ENCODE measurements around the gene CFAP119.

CFAP119 gene

GRCh38 chr16:30737794-30738648 lies 23.8 kb downstream of the CFAP119 start:
- TF ChIP-seq, protein P1, sequence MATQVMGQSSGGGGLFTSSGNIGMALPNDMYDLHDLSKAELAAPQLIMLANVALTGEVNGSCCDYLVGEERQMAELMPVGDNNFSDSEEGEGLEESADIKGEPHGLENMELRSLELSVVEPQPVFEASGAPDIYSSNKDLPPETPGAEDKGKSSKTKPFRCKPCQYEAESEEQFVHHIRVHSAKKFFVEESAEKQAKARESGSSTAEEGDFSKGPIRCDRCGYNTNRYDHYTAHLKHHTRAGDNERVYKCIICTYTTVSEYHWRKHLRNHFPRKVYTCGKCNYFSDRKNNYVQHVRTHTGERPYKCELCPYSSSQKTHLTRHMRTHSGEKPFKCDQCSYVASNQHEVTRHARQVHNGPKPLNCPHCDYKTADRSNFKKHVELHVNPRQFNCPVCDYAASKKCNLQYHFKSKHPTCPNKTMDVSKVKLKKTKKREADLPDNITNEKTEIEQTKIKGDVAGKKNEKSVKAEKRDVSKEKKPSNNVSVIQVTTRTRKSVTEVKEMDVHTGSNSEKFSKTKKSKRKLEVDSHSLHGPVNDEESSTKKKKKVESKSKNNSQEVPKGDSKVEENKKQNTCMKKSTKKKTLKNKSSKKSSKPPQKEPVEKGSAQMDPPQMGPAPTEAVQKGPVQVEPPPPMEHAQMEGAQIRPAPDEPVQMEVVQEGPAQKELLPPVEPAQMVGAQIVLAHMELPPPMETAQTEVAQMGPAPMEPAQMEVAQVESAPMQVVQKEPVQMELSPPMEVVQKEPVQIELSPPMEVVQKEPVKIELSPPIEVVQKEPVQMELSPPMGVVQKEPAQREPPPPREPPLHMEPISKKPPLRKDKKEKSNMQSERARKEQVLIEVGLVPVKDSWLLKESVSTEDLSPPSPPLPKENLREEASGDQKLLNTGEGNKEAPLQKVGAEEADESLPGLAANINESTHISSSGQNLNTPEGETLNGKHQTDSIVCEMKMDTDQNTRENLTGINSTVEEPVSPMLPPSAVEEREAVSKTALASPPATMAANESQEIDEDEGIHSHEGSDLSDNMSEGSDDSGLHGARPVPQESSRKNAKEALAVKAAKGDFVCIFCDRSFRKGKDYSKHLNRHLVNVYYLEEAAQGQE (IDR thresholded peaks at IDR 0.05; ENCODE audit: insufficient read depth in 1 of 2, low read depth in 2 of 2, low read length in 2 of 2) = no peak
- no peak; the same call in 1 of the 2 replicates for TF ChIP-seq POLR2AphosphoS5 (IDR thresholded peaks at IDR 0.05; ENCODE audit: low read depth, low read length)
- no peak for TF ChIP-seq FOXP2 (optimal IDR thresholded peaks at IDR 0.05; ENCODE audit: borderline replicate concordance, extremely low read depth, extremely low read length, insufficient read depth)
- TF ChIP-seq TAF1 (IDR thresholded peaks at IDR 0.05; ENCODE audit: borderline replicate concordance, insufficient read depth, low read length) = no peak
- no peak for TF ChIP-seq SIN3A (IDR thresholded peaks at IDR 0.05; ENCODE audit: borderline replicate concordance, insufficient read depth, low read length)

DNA sequence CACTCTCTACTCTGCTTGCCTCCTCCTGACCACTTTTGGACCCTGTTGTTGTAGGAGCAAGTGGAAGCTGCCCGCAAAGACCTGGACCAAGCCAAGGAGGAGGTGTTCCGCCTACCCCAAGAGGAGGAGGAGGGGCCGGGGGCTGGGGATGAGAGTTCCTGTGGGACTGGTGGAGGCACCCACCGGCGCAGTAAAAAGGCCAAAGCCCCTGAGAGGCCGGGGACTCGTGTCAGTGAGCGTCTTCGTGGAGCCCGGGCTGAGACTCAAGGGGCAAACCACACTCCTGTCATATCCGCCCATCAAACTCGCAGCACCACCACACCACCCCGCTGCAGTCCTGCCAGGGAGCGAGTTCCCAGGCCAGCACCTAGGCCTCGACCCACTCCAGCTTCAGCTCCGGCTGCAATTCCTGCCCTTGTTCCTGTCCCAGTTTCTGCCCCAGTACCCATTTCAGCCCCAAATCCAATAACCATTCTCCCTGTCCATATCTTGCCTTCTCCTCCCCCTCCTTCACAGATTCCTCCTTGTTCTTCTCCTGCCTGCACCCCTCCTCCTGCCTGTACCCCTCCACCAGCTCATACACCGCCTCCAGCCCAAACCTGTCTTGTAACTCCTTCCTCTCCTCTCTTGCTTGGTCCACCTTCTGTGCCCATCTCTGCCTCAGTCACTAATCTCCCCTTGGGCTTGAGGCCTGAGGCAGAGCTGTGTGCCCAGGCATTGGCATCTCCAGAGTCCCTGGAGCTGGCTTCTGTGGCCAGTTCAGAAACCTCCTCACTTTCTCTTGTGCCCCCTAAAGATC lies 24.7 kb downstream of the CFAP119 start:
- TF ChIP-seq POLR2AphosphoS5 (IDR thresholded peaks at IDR 0.05; ENCODE audit: low read depth, low read length) = no peak
- no peak for TF ChIP-seq SIN3A (IDR thresholded peaks at IDR 0.05; ENCODE audit: borderline replicate concordance, insufficient read depth, low read length)
- TF ChIP-seq, protein P1 (IDR thresholded peaks at IDR 0.05; ENCODE audit: insufficient read depth in 1 of 2, low read depth in 2 of 2, low read length in 2 of 2) = no peak
- no peak for TF ChIP-seq TAF1 (IDR thresholded peaks at IDR 0.05; ENCODE audit: borderline replicate concordance, insufficient read depth, low read length)
- TF ChIP-seq FOXP2 (optimal IDR thresholded peaks at IDR 0.05; ENCODE audit: borderline replicate concordance, extremely low read depth, extremely low read length, insufficient read depth) = no peak

- no peak for TF ChIP-seq POLR2AphosphoS5 (IDR thresholded peaks at IDR 0.05; ENCODE audit: low read depth, low read length)
- TF ChIP-seq SIN3A (IDR thresholded peaks at IDR 0.05; ENCODE audit: borderline replicate concordance, insufficient read depth, low read length) = no peak
- no peak for TF ChIP-seq TAF1 (IDR thresholded peaks at IDR 0.05; ENCODE audit: borderline replicate concordance, insufficient read depth, low read length)
- TF ChIP-seq, protein P1 (IDR thresholded peaks at IDR 0.05; ENCODE audit: insufficient read depth in 1 of 2, low read depth in 2 of 2, low read length in 2 of 2) = no peak
- no peak for TF ChIP-seq FOXP2 (optimal IDR thresholded peaks at IDR 0.05; ENCODE audit: borderline replicate concordance, extremely low read depth, extremely low read length, insufficient read depth)
Observed at GRCh38 chr16:30731411-30731810, 30.5 kb downstream of the CFAP119 start.

DNA sequence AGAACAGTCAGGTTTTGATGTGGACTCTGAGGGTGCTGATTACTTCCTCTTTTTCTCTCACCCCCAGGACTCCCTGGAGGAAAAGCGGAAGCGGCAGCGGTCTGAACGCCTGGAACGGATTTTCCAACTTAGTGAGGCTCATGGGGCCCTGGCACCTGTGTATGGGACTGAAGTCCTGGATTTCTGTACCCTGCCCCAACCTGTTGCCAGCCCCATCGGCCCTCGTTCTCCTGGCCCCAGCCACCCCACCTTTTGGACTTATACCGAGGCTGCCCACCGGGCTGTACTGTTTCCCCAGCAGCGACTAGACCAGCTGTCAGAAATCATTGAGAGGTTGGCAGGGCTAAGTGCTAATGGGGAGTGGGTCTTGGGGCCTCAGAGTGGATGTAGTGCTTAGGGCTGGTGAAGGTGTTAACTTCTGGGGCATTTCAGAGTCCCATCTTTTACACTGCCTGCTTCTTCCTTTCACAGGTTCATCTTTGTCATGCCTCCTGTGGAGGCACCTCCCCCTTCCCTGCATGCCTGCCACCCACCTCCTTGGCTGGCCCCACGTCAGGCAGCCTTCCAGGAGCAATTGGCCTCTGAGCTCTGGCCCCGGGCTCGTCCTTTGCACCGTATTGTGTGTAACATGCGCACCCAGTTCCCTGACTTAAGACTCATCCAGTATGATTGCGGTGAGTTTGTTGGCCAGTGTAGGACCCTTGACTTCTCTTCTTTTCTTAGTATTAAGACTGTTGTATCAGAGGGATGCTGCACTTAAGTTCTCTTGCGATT lies 32.8 kb downstream of the CFAP119 start:
- TF ChIP-seq TAF1 (IDR thresholded peaks at IDR 0.05; ENCODE audit: borderline replicate concordance, insufficient read depth, low read length) = no peak
- TF ChIP-seq, protein P1 (IDR thresholded peaks at IDR 0.05; ENCODE audit: insufficient read depth in 1 of 2, low read depth in 2 of 2, low read length in 2 of 2) = no peak
- TF ChIP-seq POLR2AphosphoS5 (IDR thresholded peaks at IDR 0.05; ENCODE audit: low read depth, low read length) = no peak
- no peak for TF ChIP-seq FOXP2 (optimal IDR thresholded peaks at IDR 0.05; ENCODE audit: borderline replicate concordance, extremely low read depth, extremely low read length, insufficient read depth)
- no peak for TF ChIP-seq SIN3A (IDR thresholded peaks at IDR 0.05; ENCODE audit: borderline replicate concordance, insufficient read depth, low read length)
